ENCODE measurements around the gene KDM4B. TPM values are rescaled to one million over a fixed set of nuclear protein-coding genes. Genes with fewer than 3 reads are reported as not detected.

KDM4B gene
- total and polyA plus RNA-seq, 9 of the 15 experiments (the other 6 are each of a cell fraction or from before 2014, with no cell fraction given) = 0.21 to 29.9 (median 7.3) TPM

GRCh38 chr19:5017235-5017634 is 48.3 kb downstream of the KDM4B start (continued):
- TF ChIP-seq ZBTB40 (IDR thresholded peaks at IDR 0.05) (peak; percentile 97), ZBTB40 (CRISPR knock-in tag; IDR thresholded peaks at IDR 0.05) (peak; percentile 97), TAF1 (IDR thresholded peaks at IDR 0.05; ENCODE audit: control insufficient read depth, extremely low read depth, insufficient read depth, low read length, severe bottlenecking) (no peak)
